K562 (cell line): ENCODE measurements around the gene CDC20. TPM values are rescaled to one million over a fixed set of nuclear protein-coding genes. Genes with fewer than 3 reads are reported as not detected.

Experiments
- ATAC-seq: fragments of 200-7000 bp; cut with Tn5 transposase; 3 replicates; pipeline ENCODE4 v1.9.1; 2020; ENCODE audit warnings: moderate library complexity
- BruUV-seq: library from RNA; stranded (reverse); fragments of 400-500 nt; replicated peaks from 2 replicates; lab custom pipeline; 2021; lab: Mats Ljungman, UMichigan
- CTCF ChIA-PET: fragments of 300-600 bp; formaldehyde crosslinking; extraction: SDS; loops from one replicate; lab custom pipeline; 2021; ENCODE audit warnings: low intra/inter-chr PET ratio; lab: Yijun Ruan, JAX
- POLR2A ChIA-PET: fragments of 300-600, 350-650 bp; sonication (Branson Sonifier 250); formaldehyde crosslinking; extraction: SDS; loops from one replicate; lab custom pipeline; 2021; ENCODE audit warnings: antibody characterized with exemption, inconsistent platforms; lab: Yijun Ruan, JAX
- DNase-seq, 4 experiments: peaks; one replicate each; pipeline versions ENCODE4 v3.0.0 to v3.0.0-alpha.2; 2011 to 2018; ENCODE audit warnings: low spot score in 3 of 4, mixed read lengths in 3 of 4; ENCODE audit errors: extremely low read depth in 1 of 4
- FAIRE-seq: peaks from 2 replicates; lab custom pipeline; 2011; peaks lifted over from hg19 to GRCh38; lab: Jason Lieb, UNC
- H2AFZ ChIP-seq: 2 replicates; pipeline ENCODE4 v1.6.0; 2011; ENCODE audit warnings: low read depth, low read length, control low read depth, inconsistent platforms
- H3K27ac ChIP-seq: fragments of 200-600 bp; 3 replicates; pipeline ENCODE4 v1.8.0; 2011; ENCODE audit warnings: low read depth, mild to moderate bottlenecking, control low read depth, inconsistent platforms, low read length, moderate library complexity, mixed read lengths; ENCODE audit errors: extremely low read depth
- H3K27me3 ChIP-seq, 2 experiments: fragments of 300-600 bp in 1 of 2; 2 replicates in 1 of 2; 3 replicates in 1 of 2; pipeline versions ENCODE4 v1.6.0 to v1.8.0; 2011; ENCODE audit warnings: inconsistent platforms in 2 of 2, low read length in 2 of 2, mild to moderate bottlenecking in 1 of 2, mixed read lengths in 1 of 2, moderate library complexity in 1 of 2; ENCODE audit not compliant: control insufficient read depth in 2 of 2, insufficient read depth in 2 of 2
- H3K36me3 ChIP-seq: fragments of 300-600 bp; 3 replicates; pipeline ENCODE4 v1.8.0; 2011; ENCODE audit warnings: mild to moderate bottlenecking, low read length, inconsistent platforms; ENCODE audit not compliant: control insufficient read depth, insufficient read depth
- H3K4me1 ChIP-seq, 2 experiments: fragments of 200-600 bp in 1 of 2; replicated peaks in 1 of 2; 2 replicates in 1 of 2; 3 replicates in 1 of 2; pipeline versions ENCODE4 v1.5.1 to v1.8.0; 2011; ENCODE audit warnings: inconsistent platforms in 2 of 2, low read length in 2 of 2, mild to moderate bottlenecking in 1 of 2, mixed read lengths in 1 of 2, moderate library complexity in 1 of 2; ENCODE audit not compliant: control insufficient read depth in 2 of 2, insufficient read depth in 2 of 2
- H3K4me2 ChIP-seq: 2 replicates; pipeline ENCODE4 v1.6.1; 2011; ENCODE audit warnings: low read length, control low read depth, inconsistent platforms, mixed read lengths; ENCODE audit not compliant: insufficient read depth
- H3K4me3 ChIP-seq: fragments of 200-600 bp; sonication (generic), shearing (Covaris generic); 2 replicates; pipeline ENCODE4 v1.5.1; 2016; ENCODE audit warnings: control low read depth, inconsistent platforms
- H3K79me2 ChIP-seq: fragments of 200-600 bp; 3 replicates; pipeline ENCODE4 v1.8.0; 2011; ENCODE audit warnings: low read length, inconsistent platforms; ENCODE audit not compliant: control insufficient read depth, insufficient read depth
- H3K9ac ChIP-seq, 2 experiments: 2 replicates each; pipeline versions ENCODE4 v1.6.0 to v1.6.1; 2011; ENCODE audit warnings: low read depth in 2 of 2, low read length in 2 of 2, control low read depth in 1 of 2, inconsistent platforms in 1 of 2, mild to moderate bottlenecking in 1 of 2, mixed read lengths in 1 of 2; ENCODE audit not compliant: insufficient read depth in 1 of 2
- H3K9me1 ChIP-seq: one replicate; pipeline ENCODE4 v1.6.0; 2011; ENCODE audit warnings: inconsistent platforms, mild to moderate bottlenecking, low read length, moderate library complexity; ENCODE audit not compliant: control insufficient read depth, insufficient read depth
- H3K9me3 ChIP-seq: replicated peaks from 2 replicates; pipeline ENCODE4 v1.5.1; 2011; ENCODE audit warnings: low read depth, low read length, inconsistent platforms; ENCODE audit not compliant: control insufficient read depth, insufficient read depth
- H4K20me1 ChIP-seq: replicated peaks from 2 replicates; pipeline ENCODE4 v1.6.1; 2011; ENCODE audit warnings: low read length, inconsistent platforms, mixed read lengths; ENCODE audit not compliant: control insufficient read depth, insufficient read depth
- CREB1 ChIP-seq, 2 experiments: sonication (generic) in 1 of 2; formaldehyde crosslinking in 1 of 2; IDR thresholded peaks; 2 replicates each; pipeline versions ENCODE4 v1.6.1 to v1.8.0; 2012 to 2022; ENCODE audit warnings: inconsistent platforms in 1 of 2, mild to moderate bottlenecking in 1 of 2, missing genetic modification reagents in 1 of 2, moderate library complexity in 1 of 2
- LCOR ChIP-seq: sonication (generic); formaldehyde crosslinking; IDR thresholded peaks from 2 replicates; pipeline ENCODE4 v1.8.0; 2022; ENCODE audit warnings: mild to moderate bottlenecking, missing genetic modification reagents
- NCOR1 ChIP-seq: fragments of 450-650 bp; IDR thresholded peaks from 2 replicates; pipeline ENCODE4 v1.6.1; 2016; ENCODE audit warnings: mild to moderate bottlenecking, moderate library complexity
- RBM22 ChIP-seq: fragments of 200-400 bp; formaldehyde crosslinking; IDR thresholded peaks from 2 replicates; pipeline ENCODE4 v1.6.1; 2018; ENCODE audit warnings: low read length, low read depth; ENCODE audit not compliant: poor library complexity, severe bottlenecking
- SRSF3 ChIP-seq: fragments of 200-400 bp; formaldehyde crosslinking; IDR thresholded peaks from 2 replicates; pipeline ENCODE4 v1.6.1; 2016; ENCODE audit warnings: mild to moderate bottlenecking, low read length, moderate library complexity; ENCODE audit not compliant: insufficient read depth
- whole genome bisulfite sequencing: fragments of 100-300 bp; shearing (Covaris generic); methylation state at CpG from one replicate; pipeline ENCODE4 v1.1.6; 2016; ENCODE audit warnings: low coverage, mixed read lengths; ENCODE audit not compliant: insufficient coverage; ENCODE audit errors: missing lambda C conversion rate; 5-methylcytosine and 5-hydroxymethylcytosine counted together
- in situ Hi-C: fragments of 300-500 bp; cut with MboI; formaldehyde crosslinking; loops from 4 replicates; pipeline ENCODE4 v1.15.0; 2018; ENCODE audit warnings: inconsistent platforms, mixed read lengths
- intact Hi-C: fragments of 100-400 bp; cut with micrococcal nuclease; formaldehyde crosslinking; loops from 2 replicates; pipeline ENCODE4 v1.14.2; 2022
- polyA plus RNA-seq, 8 experiments: library from polyadenylated mRNA; depleted of rRNA in 4 of 8; stranded (reverse) in 5 of 8; unstranded in 3 of 8; fragments of >200 nt; fragmentation: Nextera tagmentation in 2 of 8; fragmentation: Illumina TruSeq in 1 of 8; extraction: Ambion mirVana in 2 of 8; extraction: Trizol in 1 of 8; gene quantifications; 2 replicates each; pipeline versions ENCODE4 v1.2.1 to v1.2.3, GENCODE V29; 2011 to 2014; ENCODE audit warnings: inconsistent platforms in 1 of 8, missing spikeins in 1 of 8
- total RNA-seq, 7 experiments: library from RNA; depleted of rRNA in 6 of 7; stranded (reverse); fragments of >200 nt in 6 of 7; fragmentation: Illumina TruSeq in 2 of 7; extraction: Trizol in 2 of 7; gene quantifications; 2 replicates each; pipeline versions ENCODE4 v1.2.1 to v1.2.3, GENCODE V29; 2011 to 2021; ENCODE audit warnings: low replicate concordance in 1 of 7
- TF ChIP-seq, protein P1 (sequence below): sonication (generic); formaldehyde crosslinking; IDR thresholded peaks from 2 replicates; pipeline ENCODE4 v1.8.0; 2023; ENCODE audit warnings: missing genetic modification reagents, mild to moderate bottlenecking, borderline replicate concordance
- TF ChIP-seq, protein P2 (sequence below): fragments of 450-650 bp; formaldehyde crosslinking; IDR thresholded peaks from 2 replicates; pipeline ENCODE4 v1.4.0; 2020; ENCODE audit warnings: mild to moderate bottlenecking, moderate library complexity

CDC20 gene
- total and polyA plus RNA-seq, 9 of the 15 experiments (the other 6 are each of a cell fraction or from before 2014, with no cell fraction given), result 45.2 to 224 (median 121) TPM

DNA sequence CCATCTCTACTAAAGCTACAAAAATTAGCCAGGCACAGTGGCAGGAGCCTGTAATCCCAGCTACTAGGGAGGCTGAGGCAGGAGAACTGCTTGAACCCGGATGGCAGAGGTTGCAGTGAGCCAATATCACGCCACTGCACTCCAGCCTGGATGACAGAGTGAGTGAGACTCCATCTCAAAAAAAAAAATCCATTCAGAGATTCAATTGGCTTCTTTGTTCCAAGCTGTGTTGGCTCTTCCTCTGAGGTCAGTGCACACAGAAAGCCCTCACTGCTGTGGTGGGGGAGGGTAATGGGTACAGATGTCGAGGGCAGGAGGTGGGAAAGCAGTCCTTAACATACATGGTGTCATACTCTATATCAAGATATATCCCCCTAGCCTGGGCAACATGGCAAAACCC lies 43.3 kb upstream of the CDC20 start:
- POLR2A ChIA-PET, result no interaction called here
- no peak overlapping the region for H3K27ac ChIP-seq
- H4K20me1 ChIP-seq, result peaks cover 8% of the 10 kb centered on the region; the same call in 1 of the 2 replicates
- CTCF ChIA-PET, result no interaction called here
- peaks cover 3 to 16% of the 10 kb centered on the region in 2 experiments; a peak in 3 of 5 replicates for H3K4me1 ChIP-seq
- H3K4me2 ChIP-seq, result no peak overlapping the region
- WGBS, result 8% methylated on average over 3 of the region's 3 CpGs
- no peaks in the 10 kb centered on the region for H3K79me2 ChIP-seq
- intact Hi-C loops, result no loop called here
- no peak overlapping the region for H2AFZ ChIP-seq
- ATAC-seq, result no peak
- H3K9ac ChIP-seq, result no peak overlapping the region
- no peak overlapping the region for H3K4me3 ChIP-seq
- in situ Hi-C loops, result no loop called here
- no peaks in the 10 kb centered on the region for H3K9me1 ChIP-seq
- H3K36me3 ChIP-seq, result no peaks in the 10 kb centered on the region
- no peak for FAIRE-seq
- peaks cover 6 to 44% of the 10 kb centered on the region in 2 experiments; a peak in 3 of 5 replicates for H3K27me3 ChIP-seq
- H3K9me3 ChIP-seq, result no peaks in the 10 kb centered on the region
- DNase-seq, result no peak
- BruUV-seq, result no TSS peak
- TF ChIP-seq, protein P1, sequence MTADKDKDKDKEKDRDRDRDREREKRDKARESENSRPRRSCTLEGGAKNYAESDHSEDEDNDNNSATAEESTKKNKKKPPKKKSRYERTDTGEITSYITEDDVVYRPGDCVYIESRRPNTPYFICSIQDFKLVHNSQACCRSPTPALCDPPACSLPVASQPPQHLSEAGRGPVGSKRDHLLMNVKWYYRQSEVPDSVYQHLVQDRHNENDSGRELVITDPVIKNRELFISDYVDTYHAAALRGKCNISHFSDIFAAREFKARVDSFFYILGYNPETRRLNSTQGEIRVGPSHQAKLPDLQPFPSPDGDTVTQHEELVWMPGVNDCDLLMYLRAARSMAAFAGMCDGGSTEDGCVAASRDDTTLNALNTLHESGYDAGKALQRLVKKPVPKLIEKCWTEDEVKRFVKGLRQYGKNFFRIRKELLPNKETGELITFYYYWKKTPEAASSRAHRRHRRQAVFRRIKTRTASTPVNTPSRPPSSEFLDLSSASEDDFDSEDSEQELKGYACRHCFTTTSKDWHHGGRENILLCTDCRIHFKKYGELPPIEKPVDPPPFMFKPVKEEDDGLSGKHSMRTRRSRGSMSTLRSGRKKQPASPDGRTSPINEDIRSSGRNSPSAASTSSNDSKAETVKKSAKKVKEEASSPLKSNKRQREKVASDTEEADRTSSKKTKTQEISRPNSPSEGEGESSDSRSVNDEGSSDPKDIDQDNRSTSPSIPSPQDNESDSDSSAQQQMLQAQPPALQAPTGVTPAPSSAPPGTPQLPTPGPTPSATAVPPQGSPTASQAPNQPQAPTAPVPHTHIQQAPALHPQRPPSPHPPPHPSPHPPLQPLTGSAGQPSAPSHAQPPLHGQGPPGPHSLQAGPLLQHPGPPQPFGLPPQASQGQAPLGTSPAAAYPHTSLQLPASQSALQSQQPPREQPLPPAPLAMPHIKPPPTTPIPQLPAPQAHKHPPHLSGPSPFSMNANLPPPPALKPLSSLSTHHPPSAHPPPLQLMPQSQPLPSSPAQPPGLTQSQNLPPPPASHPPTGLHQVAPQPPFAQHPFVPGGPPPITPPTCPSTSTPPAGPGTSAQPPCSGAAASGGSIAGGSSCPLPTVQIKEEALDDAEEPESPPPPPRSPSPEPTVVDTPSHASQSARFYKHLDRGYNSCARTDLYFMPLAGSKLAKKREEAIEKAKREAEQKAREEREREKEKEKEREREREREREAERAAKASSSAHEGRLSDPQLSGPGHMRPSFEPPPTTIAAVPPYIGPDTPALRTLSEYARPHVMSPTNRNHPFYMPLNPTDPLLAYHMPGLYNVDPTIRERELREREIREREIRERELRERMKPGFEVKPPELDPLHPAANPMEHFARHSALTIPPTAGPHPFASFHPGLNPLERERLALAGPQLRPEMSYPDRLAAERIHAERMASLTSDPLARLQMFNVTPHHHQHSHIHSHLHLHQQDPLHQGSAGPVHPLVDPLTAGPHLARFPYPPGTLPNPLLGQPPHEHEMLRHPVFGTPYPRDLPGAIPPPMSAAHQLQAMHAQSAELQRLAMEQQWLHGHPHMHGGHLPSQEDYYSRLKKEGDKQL (CRISPR knock-in tag), result no peak
- no peak for TF ChIP-seq CREB1 (IDR thresholded peaks at IDR 0.05)
- no peak for TF ChIP-seq CREB1 (CRISPR knock-in tag; IDR thresholded peaks at IDR 0.05)
- no peak for TF ChIP-seq RBM22
- TF ChIP-seq LCOR (CRISPR knock-in tag), result no peak
- TF ChIP-seq SRSF3, result no peak
- no peak for TF ChIP-seq NCOR1
- TF ChIP-seq, protein P2, sequence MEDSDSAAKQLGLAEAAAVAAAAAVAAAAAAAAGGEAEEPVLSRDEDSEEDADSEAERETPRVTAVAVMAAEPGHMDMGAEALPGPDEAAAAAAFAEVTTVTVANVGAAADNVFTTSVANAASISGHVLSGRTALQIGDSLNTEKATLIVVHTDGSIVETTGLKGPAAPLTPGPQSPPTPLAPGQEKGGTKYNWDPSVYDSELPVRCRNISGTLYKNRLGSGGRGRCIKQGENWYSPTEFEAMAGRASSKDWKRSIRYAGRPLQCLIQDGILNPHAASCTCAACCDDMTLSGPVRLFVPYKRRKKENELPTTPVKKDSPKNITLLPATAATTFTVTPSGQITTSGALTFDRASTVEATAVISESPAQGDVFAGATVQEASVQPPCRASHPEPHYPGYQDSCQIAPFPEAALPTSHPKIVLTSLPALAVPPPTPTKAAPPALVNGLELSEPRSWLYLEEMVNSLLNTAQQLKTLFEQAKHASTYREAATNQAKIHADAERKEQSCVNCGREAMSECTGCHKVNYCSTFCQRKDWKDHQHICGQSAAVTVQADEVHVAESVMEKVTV (CRISPR knock-in tag), result no peak
